HG03025 (cell line): ENCODE measurements around the gene EVA1C.
"Not testable (repeated sequence)": the region's sequence is repeated elsewhere in the genome, so short reads cannot be mapped to it uniquely, and the experiment has no call there.

ENCODE experiments used
- ATAC-seq: cut with Tn5 transposase; IDR thresholded peaks from one replicate; pipeline ENCODE4 v1.9.1; 2021; ENCODE audit warnings: mild to moderate bottlenecking, moderate library complexity; ENCODE audit not compliant: unreplicated experiment, low FRiP score

EVA1C gene

DNA sequence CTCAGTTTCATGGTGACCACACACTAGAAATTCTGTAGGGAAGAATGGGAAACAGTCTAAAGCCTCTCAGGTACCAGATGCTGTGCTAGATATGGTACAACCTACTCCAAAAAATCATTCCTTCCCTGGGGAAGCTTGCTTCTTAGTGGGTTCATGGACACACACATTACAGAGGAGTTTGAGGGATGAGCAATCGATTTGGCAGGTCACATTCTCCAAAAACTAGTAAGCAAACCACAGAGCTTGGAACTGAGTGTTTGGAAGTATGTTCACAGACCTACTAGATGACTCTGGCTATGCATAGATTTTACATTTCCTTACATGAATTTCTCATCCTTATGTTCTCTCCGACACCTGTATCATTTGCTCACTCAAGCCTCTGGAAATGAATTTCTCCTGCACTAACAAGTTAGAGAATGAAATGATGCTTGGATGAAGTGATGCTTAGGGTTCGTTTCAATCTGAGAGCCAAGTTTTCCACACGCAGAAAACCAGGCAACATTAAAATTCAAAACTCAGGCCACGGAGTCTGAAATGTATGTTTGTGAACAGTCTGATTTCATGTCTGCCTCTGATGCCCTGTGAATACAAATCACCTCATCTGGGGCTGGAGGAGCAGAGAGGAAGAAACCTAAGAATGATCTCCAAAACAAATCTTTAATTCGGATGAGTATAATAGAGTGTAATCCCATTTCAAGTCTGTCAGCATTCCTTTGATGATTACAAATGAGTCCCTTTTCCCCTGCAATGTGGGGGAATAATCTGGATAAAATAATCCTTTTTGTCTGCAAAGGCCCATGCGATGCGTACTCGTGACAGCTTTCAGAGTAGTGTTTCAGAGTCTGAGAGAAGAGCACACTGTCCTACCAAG lies 11.0 kb downstream of the EVA1C start:
- ATAC-seq = no peak

DNA sequence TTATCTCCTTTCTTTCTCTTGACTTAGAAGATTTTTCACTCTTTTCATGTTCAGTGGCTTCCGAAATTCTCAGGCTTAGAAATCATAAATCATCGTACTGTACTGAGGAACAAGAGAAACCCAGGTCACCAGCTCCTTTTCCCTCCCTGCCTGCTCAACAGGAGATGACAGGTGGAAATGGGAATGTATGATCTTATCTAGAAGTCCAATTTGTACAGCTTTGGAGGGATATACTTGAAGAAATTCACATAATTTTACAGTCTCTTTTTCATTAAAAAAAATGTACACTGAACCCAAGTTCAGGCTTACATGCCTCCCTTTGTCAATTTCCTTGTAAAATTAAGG lies 11.7 kb downstream of the EVA1C start:
- ATAC-seq = no peak

DNA sequence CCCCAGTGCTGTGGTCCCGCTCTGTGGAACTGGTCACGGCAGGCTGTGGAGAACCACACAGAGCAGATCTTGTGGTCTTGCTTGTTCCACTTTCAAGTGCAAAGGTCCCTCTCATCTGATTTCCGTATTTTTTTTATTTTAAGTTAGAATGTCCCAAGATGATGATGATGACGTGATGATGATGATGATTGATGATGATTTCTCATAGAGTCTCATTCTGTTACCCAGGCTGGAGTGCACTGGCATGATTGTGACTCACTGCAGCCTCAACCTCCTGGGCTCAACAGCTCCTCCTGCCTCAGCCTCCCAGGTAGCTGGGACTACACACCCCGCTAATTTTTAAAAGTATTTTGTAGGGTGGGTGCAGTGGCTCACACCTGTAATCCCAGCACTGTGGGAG lies 12.2 kb downstream of the EVA1C start:
- ATAC-seq = no peak

DNA sequence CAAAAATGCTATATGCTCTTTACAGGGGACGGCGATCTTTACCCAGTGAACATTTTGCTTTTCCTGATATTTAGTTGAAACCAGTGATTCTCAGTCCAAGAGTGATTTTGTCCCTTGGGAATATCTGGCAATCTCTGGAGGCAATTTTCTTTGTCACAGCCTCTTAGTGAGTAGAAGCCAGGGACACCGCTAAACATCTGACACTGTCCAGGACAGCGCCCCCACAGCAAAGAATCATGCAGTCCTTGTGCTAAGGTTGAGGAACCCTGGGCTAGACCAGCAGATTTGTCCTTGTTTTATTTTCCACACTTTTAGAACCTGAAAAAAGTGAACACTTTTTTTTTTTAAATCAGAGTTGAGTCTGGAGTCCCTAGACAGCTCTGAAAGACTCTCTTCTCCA lies 13.1 kb downstream of the EVA1C start:
- ATAC-seq = no peak

DNA sequence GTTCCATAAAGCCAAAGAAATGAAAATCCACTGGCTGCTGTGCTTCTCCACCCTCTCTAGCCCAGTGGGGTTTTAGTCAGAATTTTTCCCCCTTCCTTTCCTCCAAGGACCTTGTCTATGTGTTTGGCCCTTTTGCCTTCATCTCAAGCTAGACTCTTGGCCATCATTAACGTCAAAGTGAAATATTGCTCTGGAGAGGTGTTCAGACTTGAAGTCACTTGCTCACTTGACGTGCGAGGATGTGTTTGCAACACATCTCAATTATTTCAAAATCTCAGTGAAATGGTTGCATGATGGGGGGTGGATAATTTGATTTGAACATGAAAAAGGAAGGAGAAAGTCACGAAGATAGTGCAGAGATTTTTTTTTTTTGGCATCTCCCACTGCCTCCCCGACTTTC lies 13.6 kb downstream of the EVA1C start:
- ATAC-seq = no peak

DNA sequence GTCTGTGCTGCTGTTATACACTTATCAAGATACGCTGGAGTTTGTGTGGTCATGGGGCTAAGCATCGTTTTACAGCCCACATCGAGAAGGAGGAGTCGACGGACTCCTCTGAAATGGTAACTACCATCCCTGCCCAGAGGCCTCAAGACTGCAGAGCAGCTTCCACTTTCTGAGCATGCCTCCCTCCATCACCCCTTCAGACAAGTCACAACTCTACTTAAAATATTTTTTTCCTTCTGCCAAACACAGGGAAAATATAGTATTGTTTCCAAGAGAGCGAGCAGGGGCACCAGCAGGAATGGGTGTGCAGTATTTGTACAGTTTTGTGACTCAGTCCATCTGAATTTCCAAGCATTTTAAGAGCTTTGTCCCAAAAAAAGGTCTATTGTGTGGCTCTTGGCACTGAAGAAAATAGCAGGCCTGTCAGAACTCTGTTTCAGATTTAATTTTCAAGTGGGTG lies 14.1 kb downstream of the EVA1C start:
- no peak for ATAC-seq

DNA sequence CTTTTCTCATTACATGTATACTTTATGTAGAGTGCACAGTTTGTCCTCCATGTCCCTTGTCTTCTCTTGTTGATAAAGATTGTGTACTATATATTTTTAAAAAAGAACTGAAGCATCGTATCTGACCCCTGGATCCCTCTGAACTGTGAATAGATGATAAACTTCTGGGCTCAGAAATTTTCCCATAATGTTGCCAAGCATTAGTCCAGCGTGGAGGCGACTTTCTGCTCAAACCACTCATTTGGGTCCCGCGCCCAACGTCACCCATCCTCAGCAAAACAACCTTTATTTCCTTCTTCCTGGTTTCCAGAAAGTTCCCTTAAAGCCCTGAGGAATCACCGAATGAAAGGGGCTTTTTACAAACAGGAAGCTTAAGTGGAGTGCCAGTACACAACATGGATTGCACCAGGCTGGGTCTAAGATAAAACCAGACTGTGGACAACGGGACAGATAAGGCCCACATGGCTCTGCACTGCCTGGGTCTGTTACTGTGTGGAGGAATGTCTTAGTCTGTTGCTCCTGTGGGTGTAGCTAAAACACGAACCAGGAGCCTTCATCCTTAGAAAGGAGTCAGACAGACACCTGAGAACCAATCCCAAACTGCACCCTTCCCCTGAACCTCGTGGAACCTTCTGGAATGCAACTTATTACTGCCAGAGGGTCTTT lies 15.6 kb downstream of the EVA1C start:
- ATAC-seq = no peak

DNA sequence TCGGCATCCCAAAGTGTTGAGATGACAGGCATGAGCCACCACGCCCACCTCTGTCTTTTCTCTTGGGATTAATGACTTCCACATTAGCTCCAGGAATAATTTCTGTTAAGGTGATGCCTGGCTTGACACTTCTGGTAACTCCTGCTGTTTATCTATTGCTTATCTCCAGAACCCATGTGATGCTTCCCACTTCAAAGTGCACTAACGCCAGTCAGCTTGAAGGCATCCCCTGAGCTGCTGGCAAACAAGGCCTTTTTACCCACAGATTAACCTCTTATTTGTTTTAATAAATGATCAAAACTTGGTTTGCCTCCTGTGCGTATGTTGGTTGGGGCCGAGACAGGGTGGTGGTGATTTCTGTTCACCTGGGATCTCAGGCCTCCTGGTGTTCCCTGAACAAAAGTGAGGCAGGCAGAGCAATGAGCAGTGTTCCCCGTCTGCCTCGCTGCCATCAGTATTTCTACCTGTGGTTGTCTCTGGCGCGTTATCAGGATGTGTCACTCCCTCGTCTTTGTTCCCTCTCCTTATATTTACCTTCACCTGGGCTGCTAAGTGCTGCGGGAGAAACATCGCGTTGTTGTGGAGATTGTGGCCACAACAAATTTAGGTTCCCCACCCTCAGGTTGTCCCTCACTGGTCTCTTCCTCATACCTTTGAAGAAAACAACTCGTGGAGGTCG lies 20.6 kb downstream of the EVA1C start:
- not testable (repeated sequence) for ATAC-seq

DNA sequence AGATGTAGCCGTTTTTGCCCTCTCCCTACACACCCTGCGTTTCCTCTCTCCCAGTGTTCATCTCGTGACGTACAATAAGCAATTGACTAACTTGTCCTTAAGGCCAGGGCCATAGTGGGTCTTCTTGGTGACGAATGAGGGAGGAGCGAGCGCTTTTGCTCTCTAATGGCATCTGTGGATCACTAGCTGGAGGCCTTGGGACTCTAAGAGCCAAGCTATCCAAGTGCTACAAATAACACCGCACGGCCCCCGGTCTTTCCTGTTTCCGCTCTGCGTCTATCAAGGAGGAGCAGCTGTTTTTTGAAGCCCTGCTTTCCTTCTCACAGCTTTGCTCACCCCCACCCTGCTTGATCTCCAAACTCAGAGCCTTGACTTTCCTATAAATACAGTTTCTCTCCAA lies 25.2 kb downstream of the EVA1C start:
- no peak for ATAC-seq

DNA sequence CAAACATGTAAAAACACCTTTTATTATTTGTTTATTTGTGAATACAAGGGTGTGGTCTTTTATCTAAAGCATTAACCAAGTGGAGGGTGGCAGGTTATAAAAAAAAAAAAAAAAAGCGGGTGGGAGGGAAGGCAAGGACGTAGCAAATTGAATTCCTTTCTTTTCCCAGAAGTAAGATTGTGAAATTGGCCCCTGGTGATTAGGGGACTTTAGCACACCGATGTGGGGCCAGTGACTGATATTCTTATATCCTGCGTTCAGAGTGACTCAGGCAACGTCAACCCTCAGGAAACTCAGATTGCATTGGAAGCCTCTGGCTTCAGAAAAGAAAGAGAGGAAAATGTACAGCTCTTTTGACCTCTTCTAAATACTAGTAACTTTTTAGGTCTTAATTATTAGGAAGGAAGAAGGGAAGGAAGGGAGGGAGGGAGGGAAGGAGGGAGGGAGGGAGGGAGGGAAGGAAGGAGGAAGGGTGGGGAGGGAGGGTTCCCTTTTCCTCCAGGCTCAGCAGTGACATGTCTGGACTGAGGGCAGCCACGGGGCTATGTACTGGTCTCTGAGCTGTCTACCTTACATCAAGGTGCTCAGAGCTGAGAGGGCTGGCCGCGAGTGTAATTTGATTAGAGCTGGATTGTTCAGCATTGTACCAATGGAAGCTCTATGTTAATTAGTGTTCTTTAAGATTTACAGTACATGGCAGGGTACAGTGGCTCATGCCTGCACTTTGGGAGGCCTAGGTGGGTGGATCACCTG lies 30.2 kb downstream of the EVA1C start:
- no peak for ATAC-seq

DNA sequence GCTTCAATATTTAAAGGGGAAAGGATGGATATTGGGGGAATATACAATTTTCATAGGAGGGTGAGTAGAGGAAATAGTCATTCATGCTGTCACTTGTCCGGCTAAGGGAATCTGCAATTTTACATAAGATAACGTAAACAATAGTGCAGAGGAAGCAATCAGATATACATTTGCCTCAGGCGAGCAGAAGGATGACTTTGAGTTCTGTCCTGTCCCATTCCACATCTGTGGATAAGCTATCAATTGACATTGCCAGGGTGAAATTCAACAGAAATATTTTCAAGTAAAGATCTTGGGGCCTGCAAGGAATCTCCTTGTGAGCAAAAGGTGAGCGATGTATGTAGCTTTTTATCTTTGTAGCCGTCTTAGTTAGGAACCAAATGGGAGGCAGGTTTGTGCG lies 32.6 kb downstream of the EVA1C start:
- ATAC-seq = no peak

DNA sequence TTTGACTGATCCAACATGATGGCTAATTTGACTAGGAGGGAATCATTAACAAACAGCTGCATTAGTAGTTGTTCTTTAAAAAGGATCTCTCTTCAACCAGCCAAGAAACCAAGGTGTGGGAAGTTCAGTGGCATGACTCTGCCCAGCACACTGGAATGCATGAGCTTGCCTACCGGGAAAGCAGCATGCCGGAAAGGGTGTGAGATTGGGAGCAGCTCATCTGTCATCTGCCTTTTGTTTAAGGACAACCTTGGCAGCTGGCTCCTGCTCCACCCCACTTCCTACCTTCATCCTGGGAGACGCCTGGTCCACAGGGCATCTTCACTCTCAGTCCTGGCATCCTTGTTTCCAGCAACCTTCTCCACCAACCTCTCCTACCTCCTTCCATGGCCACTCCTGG lies 33.9 kb downstream of the EVA1C start:
- not testable (repeated sequence) for ATAC-seq

DNA sequence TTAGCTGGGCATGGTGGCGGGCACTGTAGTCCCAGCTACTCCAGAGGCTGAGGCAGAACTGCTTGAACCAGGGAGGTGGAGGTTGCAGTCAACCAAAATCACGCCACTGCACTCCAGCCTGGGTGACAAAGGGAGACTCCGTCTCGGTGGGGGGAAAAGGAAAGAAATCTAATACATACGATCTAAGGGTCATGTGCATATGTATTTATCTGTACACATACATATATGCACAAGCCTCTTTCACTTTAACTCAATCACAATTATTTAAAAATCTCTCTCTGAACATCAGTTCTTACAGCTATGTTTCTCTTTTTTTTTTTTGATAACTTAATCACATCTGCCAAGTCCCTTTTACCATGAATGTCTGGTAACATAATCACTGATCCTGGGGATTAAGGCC lies 34.7 kb downstream of the EVA1C start:
- ATAC-seq = no peak

DNA sequence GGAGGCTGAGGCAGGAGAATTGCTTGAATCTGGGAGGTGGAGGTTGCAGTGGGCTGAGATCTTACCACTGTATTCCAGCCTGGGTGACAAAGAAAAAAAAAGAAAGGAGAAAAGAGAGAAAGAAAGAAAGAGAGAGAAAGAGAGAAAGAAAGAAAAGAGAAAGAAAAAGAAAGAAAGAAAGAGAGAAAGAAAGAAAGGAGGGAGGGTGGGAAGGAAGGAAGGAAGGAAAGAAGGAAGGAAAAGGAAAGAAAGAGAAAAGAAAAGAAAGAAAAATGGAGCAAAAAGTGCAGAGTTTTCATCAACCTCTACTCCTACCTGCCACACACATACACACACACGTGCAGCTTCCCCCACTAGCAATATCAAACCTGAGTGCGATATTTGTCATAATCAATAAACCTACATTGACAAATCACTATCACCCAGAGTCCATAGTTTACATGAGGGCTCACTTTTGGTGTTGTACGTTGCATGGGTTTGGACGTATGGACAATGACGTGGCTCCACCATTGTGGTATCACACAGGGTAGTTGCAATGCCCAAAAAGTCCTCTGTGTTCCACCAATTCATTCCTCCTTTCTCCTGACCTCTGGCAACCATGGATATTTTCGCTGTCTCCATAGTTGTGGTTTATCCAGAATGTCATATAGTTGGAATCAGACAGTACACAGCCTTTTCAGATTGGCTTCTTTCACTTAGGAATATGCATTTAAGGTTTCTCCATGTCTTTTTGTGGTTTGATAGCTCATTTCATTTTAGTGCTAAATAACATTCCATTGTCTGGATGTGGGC lies 36.5 kb downstream of the EVA1C start:
- ATAC-seq = no peak

DNA sequence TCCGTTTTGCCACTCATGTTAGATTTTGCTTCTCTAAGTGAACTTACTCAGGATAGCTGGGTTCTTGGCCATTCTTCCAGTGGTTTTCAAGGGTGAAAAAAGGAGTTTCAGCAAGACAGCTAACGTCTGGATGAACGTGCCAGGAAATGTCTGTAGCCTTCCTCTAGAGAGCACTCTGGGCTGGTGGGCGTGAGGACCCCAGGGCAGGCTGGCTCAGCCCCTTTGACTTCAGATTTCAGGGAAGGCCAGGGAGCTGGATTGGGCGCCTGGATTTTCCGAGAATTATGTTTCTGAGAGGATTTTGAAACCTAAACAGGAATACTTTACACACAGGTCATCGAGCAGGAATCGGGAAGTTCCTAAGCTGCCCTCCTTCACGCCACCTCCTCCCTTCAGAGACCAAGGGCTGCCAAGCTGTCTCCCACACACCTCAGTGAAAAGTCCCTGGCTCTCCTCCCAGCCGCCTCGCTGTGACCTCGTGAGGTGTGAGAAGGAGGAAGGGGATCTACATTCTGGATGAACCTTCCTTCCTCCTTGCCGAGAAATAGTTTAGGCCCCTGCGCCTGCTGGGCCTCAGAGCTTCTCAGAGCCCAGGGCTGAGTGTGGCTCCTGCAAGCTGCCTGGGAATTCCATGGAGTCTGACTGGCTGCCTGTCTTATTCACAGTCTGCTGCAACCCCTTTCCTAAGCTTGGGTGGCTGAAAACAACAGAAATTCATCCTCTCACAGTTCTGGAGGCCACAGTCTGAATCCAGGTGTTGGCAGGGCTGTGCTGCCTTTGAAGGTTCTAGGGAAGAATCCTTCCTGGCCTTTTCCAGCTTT lies 38.6 kb downstream of the EVA1C start:
- not testable (repeated sequence) for ATAC-seq

DNA sequence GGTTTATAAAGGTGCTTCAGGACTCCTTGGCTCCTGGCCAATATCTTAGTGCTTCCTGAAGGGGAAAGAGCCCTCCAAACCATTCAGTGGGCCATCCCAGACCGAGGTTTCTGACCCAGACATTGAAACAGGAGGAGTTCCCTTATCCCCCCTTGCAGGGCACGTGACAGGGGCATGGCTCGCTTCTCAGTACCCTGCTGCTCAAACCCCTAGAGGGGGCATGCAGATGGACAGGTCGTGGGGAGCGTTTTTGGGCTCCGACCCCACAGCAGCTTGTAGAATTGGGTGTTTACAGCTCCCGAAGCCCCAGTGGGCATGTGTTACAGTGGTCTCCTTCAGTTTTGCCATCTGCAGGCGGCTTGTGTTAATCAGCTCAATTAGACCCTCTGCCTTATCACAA lies 39.7 kb downstream of the EVA1C start:
- not testable (repeated sequence) for ATAC-seq

DNA sequence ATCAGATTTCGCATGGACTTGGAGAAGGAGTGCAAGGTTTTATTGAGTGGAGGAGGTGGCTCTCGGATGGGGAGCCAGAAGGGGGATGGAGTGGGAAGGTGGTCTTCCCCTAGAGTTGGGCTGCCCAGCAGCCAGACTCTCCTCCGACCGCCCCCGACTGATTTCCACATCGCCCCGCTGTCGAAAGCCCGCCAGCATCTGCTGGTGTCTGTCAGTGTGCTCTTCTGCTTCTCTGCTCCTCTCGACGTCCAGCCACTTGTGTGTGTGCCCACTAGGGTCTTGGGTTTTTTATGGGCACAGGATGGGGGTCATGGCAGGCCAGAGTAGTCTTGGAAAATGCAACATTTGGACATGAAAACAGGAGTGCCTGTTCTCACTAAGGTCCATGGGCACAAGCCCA lies 40.1 kb downstream of the EVA1C start:
- no peak for ATAC-seq

DNA sequence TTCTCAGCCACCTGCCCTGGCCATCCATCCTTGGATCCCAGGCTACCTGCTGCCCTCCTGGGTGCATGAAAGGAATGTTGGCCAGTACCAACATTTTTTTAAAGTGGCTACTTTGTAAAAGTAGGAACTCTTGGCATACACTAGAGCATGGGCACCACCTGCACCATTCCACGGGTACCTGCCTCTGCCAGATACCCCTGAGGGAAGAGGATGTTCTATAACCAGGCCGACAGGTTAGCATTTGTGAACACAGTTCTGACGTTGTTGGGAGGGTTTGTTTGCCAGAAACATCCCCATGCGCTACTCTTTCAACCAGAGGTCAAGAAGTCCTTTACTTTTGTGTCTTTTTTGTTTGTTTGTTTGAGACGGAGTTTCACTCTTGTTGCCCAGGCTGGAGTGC lies 43.0 kb downstream of the EVA1C start:
- no peak for ATAC-seq

DNA sequence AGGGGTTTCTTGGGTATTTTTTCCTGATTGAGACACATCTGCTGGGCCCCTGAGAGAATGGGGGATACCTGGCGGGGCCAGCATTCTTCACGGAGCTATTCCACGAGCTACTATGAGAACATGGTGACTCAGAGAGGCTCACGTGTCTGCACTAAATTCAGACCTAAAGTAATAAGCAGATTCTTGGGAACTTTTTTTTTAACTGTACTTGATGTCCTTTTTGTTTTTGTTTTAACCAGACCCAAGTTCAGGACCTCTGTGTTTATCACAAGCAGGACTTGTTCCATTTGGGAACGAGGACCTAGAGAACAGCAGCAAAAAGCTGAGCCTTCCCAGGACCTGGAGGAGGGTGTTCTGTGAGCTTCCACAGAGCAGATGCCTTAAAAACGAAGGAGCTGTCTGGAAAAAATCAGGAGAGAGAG lies 44.0 kb downstream of the EVA1C start:
- no peak for ATAC-seq
